ENCODE data around the gene PPP2R5D.
A peak's percentile ranks its signal among the peaks of the same experiment; 100 is the strongest.

PPP2R5D gene

DNA sequence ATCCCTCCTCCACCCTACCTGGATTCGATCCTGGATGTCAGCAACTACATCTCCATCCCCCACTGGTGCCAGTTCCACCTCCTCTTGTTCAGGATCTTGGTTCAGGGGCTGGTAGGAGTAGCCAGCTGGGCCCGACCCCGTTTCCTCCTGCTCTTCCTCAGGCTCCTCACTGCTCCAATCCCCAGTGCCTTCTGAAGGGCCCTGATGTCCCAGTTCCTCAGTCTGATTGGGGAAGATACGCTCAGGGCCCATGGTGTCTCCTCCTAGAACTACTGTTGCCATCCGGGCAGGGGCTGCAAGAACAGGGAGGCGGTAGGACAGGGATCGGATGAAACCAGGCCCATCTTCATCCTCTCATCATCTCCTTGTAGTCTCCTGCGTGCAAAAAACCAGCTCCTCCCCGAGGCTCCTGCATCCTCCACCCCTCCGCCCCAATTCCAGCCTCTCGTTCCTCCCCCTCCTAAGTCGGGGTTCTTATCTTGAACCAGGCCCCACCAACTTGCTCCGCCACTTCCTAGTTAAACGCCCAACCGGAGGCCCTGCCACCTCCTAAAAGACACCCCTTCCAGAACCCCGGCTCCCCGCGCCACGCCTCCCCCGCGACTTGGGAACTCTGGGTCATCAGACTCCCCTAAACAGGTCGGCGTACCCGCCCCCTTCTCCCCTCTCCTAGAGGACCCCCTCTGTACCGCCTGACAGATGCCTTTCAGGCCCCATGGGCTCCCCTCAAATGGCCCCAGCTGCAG is 28.9 kb downstream of the PPP2R5D start:
- TF ChIP-seq, protein P1, sequence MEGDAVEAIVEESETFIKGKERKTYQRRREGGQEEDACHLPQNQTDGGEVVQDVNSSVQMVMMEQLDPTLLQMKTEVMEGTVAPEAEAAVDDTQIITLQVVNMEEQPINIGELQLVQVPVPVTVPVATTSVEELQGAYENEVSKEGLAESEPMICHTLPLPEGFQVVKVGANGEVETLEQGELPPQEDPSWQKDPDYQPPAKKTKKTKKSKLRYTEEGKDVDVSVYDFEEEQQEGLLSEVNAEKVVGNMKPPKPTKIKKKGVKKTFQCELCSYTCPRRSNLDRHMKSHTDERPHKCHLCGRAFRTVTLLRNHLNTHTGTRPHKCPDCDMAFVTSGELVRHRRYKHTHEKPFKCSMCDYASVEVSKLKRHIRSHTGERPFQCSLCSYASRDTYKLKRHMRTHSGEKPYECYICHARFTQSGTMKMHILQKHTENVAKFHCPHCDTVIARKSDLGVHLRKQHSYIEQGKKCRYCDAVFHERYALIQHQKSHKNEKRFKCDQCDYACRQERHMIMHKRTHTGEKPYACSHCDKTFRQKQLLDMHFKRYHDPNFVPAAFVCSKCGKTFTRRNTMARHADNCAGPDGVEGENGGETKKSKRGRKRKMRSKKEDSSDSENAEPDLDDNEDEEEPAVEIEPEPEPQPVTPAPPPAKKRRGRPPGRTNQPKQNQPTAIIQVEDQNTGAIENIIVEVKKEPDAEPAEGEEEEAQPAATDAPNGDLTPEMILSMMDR (IDR thresholded peaks at IDR 0.05) = no peak
- H3K27ac ChIP-seq = peak overlapping the region; percentile 72
- H3K9ac ChIP-seq = peak overlapping the region; percentile 54
- no peaks in the 10 kb centered on the region for H3K36me3 ChIP-seq (ENCODE audit: control insufficient read depth, insufficient read depth, low read length)
- H3K4me1 ChIP-seq = peaks cover 18% of the 10 kb centered on the region
- H3K4me2 ChIP-seq (ENCODE audit: low read length) = peak overlapping the region; percentile 81
- no peaks in the 10 kb centered on the region for H3K27me3 ChIP-seq (ENCODE audit: control insufficient read depth, insufficient read depth, low read length)
- peaks cover 34% of the 10 kb centered on the region for H3K79me2 ChIP-seq
- no peaks in the 10 kb centered on the region for H3K9me3 ChIP-seq (ENCODE audit: control insufficient read depth, low read length)
- H3K4me3 ChIP-seq (ENCODE audit: low read depth, low read length) = peak overlapping the region; percentile 79
- peak overlapping the region; percentile 97 for H2AFZ ChIP-seq

DNA sequence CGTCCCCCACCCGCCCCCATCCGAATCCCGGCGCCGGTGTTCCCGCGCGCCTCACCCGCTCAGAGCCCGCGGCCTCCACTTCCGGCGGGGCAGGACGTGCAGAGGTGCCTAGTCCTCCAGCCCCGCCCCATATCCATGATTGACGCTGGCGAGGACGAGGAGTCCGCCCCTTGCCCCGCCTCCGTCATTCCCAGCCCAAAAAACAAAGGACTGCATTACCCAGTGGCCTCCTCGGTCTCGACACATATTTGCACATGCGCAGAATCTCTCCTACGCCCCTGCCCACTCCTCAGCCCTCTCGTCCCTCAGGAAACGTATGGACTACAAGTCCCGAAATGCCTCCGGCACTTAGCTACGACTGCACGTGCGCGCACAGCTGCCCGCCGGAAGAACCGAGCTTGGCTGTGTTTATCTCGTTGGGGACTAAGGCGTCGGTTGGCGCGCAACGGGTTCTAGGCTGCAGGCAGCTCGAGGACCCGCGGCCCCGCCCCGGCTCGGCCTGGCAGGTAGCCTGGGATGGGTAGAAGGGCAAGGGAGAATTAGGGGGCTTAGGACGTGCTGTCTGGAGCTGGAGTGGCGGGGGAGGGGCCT is 29.6 kb downstream of the PPP2R5D start, which contains the start of the genes KLHDC3 and MEA1:
KLHDC3 (plus strand) TSS at position 407 of the 591 bp plus-strand sequence. CDS start 2,944 bp downstream, outside the sequence.
MEA1 (minus strand) TSS at position 104 of the 591 bp plus-strand sequence. CDS start 133 bp downstream, outside the sequence.
- peaks cover 34% of the 10 kb centered on the region for H3K79me2 ChIP-seq
- peak within 1 kb of the TSS; percentile 81 for H3K4me2 ChIP-seq (ENCODE audit: low read length)
- H3K27me3 ChIP-seq (ENCODE audit: control insufficient read depth, insufficient read depth, low read length) = no peaks in the 10 kb centered on the region
- H3K9me3 ChIP-seq (ENCODE audit: control insufficient read depth, low read length) = no peaks in the 10 kb centered on the region
- peaks cover 18% of the 10 kb centered on the region for H3K4me1 ChIP-seq
- peak within 1 kb of the TSS; percentile 97 for H2AFZ ChIP-seq
- H3K27ac ChIP-seq = peak within 1 kb of the TSS; percentile 72
- peak within 1 kb of the TSS; percentile 54 for H3K9ac ChIP-seq
- peak within 1 kb of the TSS; percentile 79 for H3K4me3 ChIP-seq (ENCODE audit: low read depth, low read length)
- H3K36me3 ChIP-seq (ENCODE audit: control insufficient read depth, insufficient read depth, low read length) = no peaks in the 10 kb centered on the region
- TF ChIP-seq, protein P1 (IDR thresholded peaks at IDR 0.05) = no peak

DNA sequence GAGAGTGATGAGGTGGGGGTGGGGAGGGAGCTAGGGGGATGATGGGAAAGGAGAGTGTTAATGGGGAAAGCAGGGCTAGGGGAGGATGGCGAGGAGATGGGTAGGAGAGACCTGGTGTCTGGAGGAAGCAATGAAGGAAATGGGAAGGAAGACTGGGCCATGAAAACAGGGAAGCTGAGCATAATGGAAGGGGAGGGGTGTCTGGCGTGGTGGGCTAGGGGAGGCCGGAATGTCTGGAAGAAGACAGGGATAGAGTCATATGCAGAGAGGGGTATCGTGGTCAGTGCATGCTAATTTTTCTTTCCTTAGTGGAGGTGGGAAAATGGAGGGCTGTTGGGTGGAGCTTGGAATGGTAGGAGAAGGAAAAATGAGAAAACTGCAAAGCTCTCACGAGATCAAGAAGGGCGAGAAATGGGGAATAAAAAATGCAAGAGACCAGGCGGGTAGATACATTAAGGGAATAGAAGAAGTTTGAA is 30.1 kb downstream of the PPP2R5D start:
- H3K36me3 ChIP-seq (ENCODE audit: control insufficient read depth, insufficient read depth, low read length) = no peaks in the 10 kb centered on the region
- peaks cover 18% of the 10 kb centered on the region for H3K4me1 ChIP-seq

DNA sequence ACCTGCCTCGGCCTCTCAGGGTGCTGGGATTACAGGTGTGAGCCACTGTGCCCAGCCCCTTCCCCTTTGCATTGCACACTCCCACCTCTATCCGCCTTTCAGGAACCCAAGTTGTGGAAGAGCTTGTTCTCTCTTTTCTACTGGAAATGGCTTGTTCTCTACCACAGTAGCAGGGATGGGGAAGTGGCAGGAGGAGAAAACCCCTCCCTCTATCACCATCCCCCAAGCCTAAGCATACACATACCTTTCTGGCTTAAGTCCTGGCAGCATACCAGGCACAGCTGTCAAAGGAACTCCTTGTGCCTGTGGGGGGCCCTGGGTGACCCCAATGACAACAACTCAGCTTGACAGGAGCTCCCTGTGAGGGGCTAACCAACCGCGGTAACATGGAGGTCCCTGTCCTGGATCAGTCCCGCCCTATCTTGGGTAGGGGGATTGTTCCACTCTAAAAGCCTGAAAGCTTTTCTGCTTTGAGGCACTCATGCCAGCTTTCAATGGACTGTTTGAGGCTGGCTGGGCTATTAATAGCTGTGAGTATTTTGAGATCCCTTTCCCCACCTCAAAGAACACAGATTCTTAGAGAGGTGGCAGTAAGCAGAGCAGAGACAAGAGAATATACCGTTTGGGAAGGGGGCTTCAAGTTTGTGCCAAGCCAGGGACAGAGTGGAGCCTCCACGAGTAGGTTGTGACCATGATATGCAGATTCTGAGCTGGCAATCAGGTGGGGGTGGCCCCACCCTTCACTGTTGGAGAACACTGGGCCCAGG is 32.0 kb downstream of the PPP2R5D start:
- H3K27me3 ChIP-seq (ENCODE audit: control insufficient read depth, insufficient read depth, low read length) = no peaks in the 10 kb centered on the region
- no peaks in the 10 kb centered on the region for H3K36me3 ChIP-seq (ENCODE audit: control insufficient read depth, insufficient read depth, low read length)
- H2AFZ ChIP-seq = no peak overlapping the region
- no peak overlapping the region for H3K27ac ChIP-seq
- H3K9me3 ChIP-seq (ENCODE audit: control insufficient read depth, low read length) = no peaks in the 10 kb centered on the region
- TF ChIP-seq, protein P1 (IDR thresholded peaks at IDR 0.05) = no peak
- H3K4me3 ChIP-seq (ENCODE audit: low read depth, low read length) = no peak overlapping the region
- no peak overlapping the region for H3K9ac ChIP-seq
- H3K4me1 ChIP-seq = peaks cover 23% of the 10 kb centered on the region
- H3K4me2 ChIP-seq (ENCODE audit: low read length) = peak overlapping the region; percentile 9
- H3K79me2 ChIP-seq = peaks cover 34% of the 10 kb centered on the region

More for the DNA sequence above, 30.1 kb downstream of the PPP2R5D start:
- peak overlapping the region; percentile 79 for H3K4me3 ChIP-seq (ENCODE audit: low read depth, low read length)
- TF ChIP-seq, protein P1 (IDR thresholded peaks at IDR 0.05) = no peak
- H3K9me3 ChIP-seq (ENCODE audit: control insufficient read depth, low read length) = no peaks in the 10 kb centered on the region
- peak overlapping the region; percentile 61 for H2AFZ ChIP-seq
- no peaks in the 10 kb centered on the region for H3K27me3 ChIP-seq (ENCODE audit: control insufficient read depth, insufficient read depth, low read length)
- no peak overlapping the region for H3K9ac ChIP-seq
- peak overlapping the region; percentile 77 for H3K4me2 ChIP-seq (ENCODE audit: low read length)
- H3K27ac ChIP-seq = peak overlapping the region; percentile 70
- H3K79me2 ChIP-seq = peaks cover 34% of the 10 kb centered on the region
